ENCODE results near the gene OR10H1. TPM values are rescaled to one million over a fixed set of nuclear protein-coding genes. Genes with fewer than 3 reads are reported as not detected.
"Not testable (repeated sequence)": the region's sequence is repeated elsewhere in the genome, so short reads cannot be mapped to it uniquely, and the experiment has no call there.

The OR10H1 gene, protein sequence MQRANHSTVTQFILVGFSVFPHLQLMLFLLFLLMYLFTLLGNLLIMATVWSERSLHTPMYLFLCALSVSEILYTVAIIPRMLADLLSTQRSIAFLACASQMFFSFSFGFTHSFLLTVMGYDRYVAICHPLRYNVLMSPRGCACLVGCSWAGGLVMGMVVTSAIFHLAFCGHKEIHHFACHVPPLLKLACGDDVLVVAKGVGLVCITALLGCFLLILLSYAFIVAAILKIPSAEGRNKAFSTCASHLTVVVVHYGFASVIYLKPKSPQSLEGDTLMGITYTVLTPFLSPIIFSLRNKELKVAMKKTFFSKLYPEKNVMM
- total RNA-seq (not detected), polyA plus RNA-seq (ENCODE audit: insufficient read depth in 1 of 8, insufficient read length in 8 of 8, low replicate concordance in 1 of 8) (under 1 TPM in 5 of 8 donors, not detected in 3; 0.02 to 0.05 (median 0.04) TPM)
- long read RNA-seq, donor 1 = 0 reads
- long read RNA-seq, donor 2 = 0 reads
- long read RNA-seq, donor 3 = 0 reads
- long read RNA-seq, donor 4 = 0 reads
- long read RNA-seq, donor 5 = 0 reads
- long read RNA-seq, donor 6 = 0 reads
- long read RNA-seq, donor 7 = 0 reads
- long read RNA-seq, donor 8, partial matches to known transcripts = 0 of 1 reads
- long read RNA-seq, donor 8, other reads (novel, unspliced or antisense) = 0 of 1 reads
- long read RNA-seq, donor 9 = 0 reads
- long read RNA-seq, donor 10 = 0 reads
- long read RNA-seq, donor 11 = 0 reads

DNA sequence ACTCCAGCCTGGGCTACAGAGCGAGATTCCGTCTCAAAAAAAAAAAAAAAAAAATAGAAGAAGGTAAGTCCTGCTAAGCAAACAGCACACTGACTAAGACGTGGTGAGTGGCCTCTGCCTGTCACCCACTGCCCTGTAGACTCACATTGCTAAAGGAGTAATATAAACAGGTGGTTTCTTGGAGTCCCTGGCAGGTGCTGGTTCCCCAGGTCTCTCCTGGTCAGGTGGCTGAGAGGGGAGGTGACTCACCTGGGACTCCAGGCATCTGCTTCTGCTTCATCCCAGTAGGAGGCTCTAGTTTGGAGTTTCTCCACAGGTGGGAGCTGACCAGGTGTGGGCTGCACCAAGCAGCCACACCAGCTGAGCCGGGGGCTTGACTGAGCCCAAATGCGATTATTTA, at the start of gene OR10H1:
OR10H1 (minus strand) TSS at position 359 of the 400 bp plus-strand sequence. CDS start 7,627 bp downstream, outside the sequence.
- Histone ChIP-seq H3K4me3 (ENCODE audit: low read length) (no peak within 1 kb of the TSS), H3K36me3 (ENCODE audit: control insufficient read depth, insufficient read depth, low read length) (no peaks in the 10 kb centered on the region), H3K4me1 (ENCODE audit: control insufficient read depth, insufficient read depth, low read length) (no peaks in the 10 kb centered on the region), H3K27me3 (ENCODE audit: control insufficient read depth, insufficient read depth, low read length) (no peaks in the 10 kb centered on the region), H3K27ac (ENCODE audit: low read length) (no peak within 1 kb of the TSS), H3K9me3 (replicated peaks; ENCODE audit: control insufficient read depth, low read depth, low read length) (no peaks in the 10 kb centered on the region)
- WGBS (ENCODE audit: insufficient coverage) = 60% methylated on average over 2 of the region's 5 CpGs
- no peak for DNase-seq

GRCh38 chr19:15864824-15865223, 49.4 kb upstream of the OR10H1 start:
- Histone ChIP-seq H3K4me3 (ENCODE audit: low read length) (no peak overlapping the region), H3K9me3 (replicated peaks; ENCODE audit: control insufficient read depth, low read depth, low read length) (no peaks in the 10 kb centered on the region), H3K27me3 (ENCODE audit: control insufficient read depth, insufficient read depth, low read length) (peaks cover 5% of the 10 kb centered on the region), H3K4me1 (ENCODE audit: control insufficient read depth, insufficient read depth, low read length) (no peaks in the 10 kb centered on the region), H3K27ac (ENCODE audit: low read length) (no peak overlapping the region), H3K36me3 (ENCODE audit: control insufficient read depth, insufficient read depth, low read length) (no peaks in the 10 kb centered on the region)
- peak; percentile 2 for DNase-seq
- 47% methylated on average over 4 of the region's 5 CpGs for WGBS (ENCODE audit: insufficient coverage)

DNA sequence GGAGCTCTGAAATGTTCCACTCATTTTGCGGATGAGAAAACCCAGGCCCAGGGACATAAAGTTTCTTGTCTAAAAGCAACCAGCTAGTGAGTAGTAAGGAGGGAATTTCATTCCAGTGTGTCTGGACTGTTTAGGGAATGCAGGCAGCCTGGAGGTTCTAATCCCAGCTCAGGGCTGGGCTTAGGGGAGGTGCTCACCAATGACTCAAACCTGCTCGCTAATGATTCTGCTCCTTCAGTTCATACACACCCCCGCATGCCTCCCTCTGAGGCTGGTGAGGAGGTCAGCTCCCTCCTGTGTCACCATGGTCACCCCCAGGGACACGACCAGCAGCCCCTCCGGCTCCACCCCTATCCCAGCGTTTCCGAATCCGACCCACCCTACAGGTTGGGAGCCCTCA, 47.8 kb upstream of the OR10H1 start:
- no peak for DNase-seq
- H3K27ac ChIP-seq (ENCODE audit: low read length) = no peak overlapping the region
- peaks cover 5% of the 10 kb centered on the region for H3K27me3 ChIP-seq (ENCODE audit: control insufficient read depth, insufficient read depth, low read length)
- H3K9me3 ChIP-seq (replicated peaks; ENCODE audit: control insufficient read depth, low read depth, low read length) = no peaks in the 10 kb centered on the region
- H3K36me3 ChIP-seq (ENCODE audit: control insufficient read depth, insufficient read depth, low read length) = no peaks in the 10 kb centered on the region
- H3K4me3 ChIP-seq (ENCODE audit: low read length) = no peak overlapping the region
- H3K4me1 ChIP-seq (ENCODE audit: control insufficient read depth, insufficient read depth, low read length) = no peaks in the 10 kb centered on the region
- WGBS (ENCODE audit: insufficient coverage) = 69% methylated on average over 4 of the region's 8 CpGs

DNA sequence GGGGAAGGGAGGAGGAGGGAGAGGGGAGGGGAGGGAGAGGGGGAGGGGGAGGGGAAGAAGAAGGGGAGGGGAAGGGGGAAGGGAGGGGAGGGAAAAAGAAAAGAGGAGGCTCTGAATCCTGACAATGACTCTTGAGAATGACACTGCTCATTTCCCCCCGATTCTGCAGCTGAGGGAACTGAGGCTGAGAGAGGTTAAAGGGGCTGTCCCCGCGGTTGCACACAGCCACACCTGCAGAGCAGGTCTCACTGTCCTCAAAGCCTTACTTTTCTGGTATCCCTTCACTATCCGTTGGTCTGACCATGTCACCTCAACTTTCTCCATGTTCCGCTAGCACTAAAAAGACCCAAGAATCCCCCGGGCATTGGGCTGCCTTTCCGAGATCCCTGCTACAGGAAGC, 47.0 kb upstream of the OR10H1 start:
- Histone ChIP-seq H3K4me3 (ENCODE audit: low read length) (no peak overlapping the region), H3K4me1 (ENCODE audit: control insufficient read depth, insufficient read depth, low read length) (no peaks in the 10 kb centered on the region), H3K36me3 (ENCODE audit: control insufficient read depth, insufficient read depth, low read length) (no peaks in the 10 kb centered on the region), H3K27ac (ENCODE audit: low read length) (no peak overlapping the region), H3K27me3 (ENCODE audit: control insufficient read depth, insufficient read depth, low read length) (peaks cover 5% of the 10 kb centered on the region), H3K9me3 (replicated peaks; ENCODE audit: control insufficient read depth, low read depth, low read length) (no peaks in the 10 kb centered on the region)
- 38% methylated on average over 7 of the region's 7 CpGs for WGBS (ENCODE audit: insufficient coverage)
- no peak for DNase-seq

DNA sequence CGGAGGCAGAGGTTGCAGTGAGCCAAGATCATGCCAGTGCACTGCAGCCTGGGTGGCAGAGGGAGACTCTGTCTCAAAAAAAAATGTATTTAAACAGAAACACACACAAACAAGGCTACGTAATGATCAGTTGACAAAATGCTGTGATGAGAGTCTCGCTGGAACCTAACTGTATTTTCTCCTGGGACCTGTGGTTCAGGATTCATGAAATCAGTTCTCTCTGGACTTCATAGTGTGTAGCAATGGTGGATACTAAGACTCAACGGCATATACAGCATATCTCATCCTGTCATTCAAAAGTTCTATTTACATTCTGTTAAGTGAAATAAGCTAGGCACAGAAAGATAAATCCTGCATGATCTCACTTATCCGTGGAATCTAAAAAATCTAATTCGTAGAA, 45.1 kb upstream of the OR10H1 start:
- Histone ChIP-seq H3K4me1 (ENCODE audit: control insufficient read depth, insufficient read depth, low read length) (no peaks in the 10 kb centered on the region), H3K36me3 (ENCODE audit: control insufficient read depth, insufficient read depth, low read length) (no peaks in the 10 kb centered on the region), H3K9me3 (replicated peaks; ENCODE audit: control insufficient read depth, low read depth, low read length) (no peaks in the 10 kb centered on the region), H3K27me3 (ENCODE audit: control insufficient read depth, insufficient read depth, low read length) (peaks cover 5% of the 10 kb centered on the region), H3K4me3 (ENCODE audit: low read length) (no peak overlapping the region), H3K27ac (ENCODE audit: low read length) (no peak overlapping the region)
- DNase-seq = no peak
- WGBS (ENCODE audit: insufficient coverage) = 93% methylated on average over 2 of the region's 6 CpGs

GRCh38 chr19:15859187-15859586, 43.7 kb upstream of the OR10H1 start:
- H3K27me3 ChIP-seq (ENCODE audit: control insufficient read depth, insufficient read depth, low read length) = peaks cover 5% of the 10 kb centered on the region
- no peaks in the 10 kb centered on the region for H3K36me3 ChIP-seq (ENCODE audit: control insufficient read depth, insufficient read depth, low read length)
- no peak overlapping the region for H3K4me3 ChIP-seq (ENCODE audit: low read length)

DNA sequence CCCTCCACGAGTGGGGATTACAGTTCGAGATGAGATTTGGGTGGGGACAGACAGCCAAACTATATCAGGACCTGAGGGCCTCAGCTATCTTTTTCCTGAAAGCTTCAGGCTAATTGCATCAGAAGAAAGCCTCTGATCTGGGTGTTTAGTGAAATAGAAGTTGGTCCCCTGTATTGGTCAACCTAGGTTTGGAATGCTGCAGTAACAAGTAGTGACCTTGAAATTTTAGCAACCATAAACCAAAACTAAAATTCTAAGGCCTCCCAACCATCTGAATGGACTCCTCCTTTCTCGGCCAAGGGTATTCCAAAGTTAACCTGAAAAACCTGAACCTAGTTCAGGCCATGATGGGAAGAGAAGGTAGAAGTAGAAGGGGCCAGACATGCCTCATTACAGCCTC, 34.9 kb upstream of the OR10H1 start:
- Histone ChIP-seq H3K27me3 (ENCODE audit: control insufficient read depth, insufficient read depth, low read length) (no peaks in the 10 kb centered on the region), H3K36me3 (ENCODE audit: control insufficient read depth, insufficient read depth, low read length) (no peaks in the 10 kb centered on the region), H3K4me1 (ENCODE audit: control insufficient read depth, insufficient read depth, low read length) (no peaks in the 10 kb centered on the region), H3K4me3 (ENCODE audit: low read length) (no peak overlapping the region), H3K27ac (ENCODE audit: low read length) (no peak overlapping the region), H3K9me3 (replicated peaks; ENCODE audit: control insufficient read depth, low read depth, low read length) (no peaks in the 10 kb centered on the region)
- WGBS (ENCODE audit: insufficient coverage) = no CpG with 5 or more reads among the region's 3 CpGs
- DNase-seq = no peak

More at GRCh38 chr19:15859187-15859586, 43.7 kb upstream of the OR10H1 start:
- no peaks in the 10 kb centered on the region for H3K9me3 ChIP-seq (replicated peaks; ENCODE audit: control insufficient read depth, low read depth, low read length)
- H3K27ac ChIP-seq (ENCODE audit: low read length) = no peak overlapping the region
- no peak for DNase-seq
- WGBS (ENCODE audit: insufficient coverage) = 82% methylated on average over 4 of the region's 6 CpGs
- no peaks in the 10 kb centered on the region for H3K4me1 ChIP-seq (ENCODE audit: control insufficient read depth, insufficient read depth, low read length)

DNA sequence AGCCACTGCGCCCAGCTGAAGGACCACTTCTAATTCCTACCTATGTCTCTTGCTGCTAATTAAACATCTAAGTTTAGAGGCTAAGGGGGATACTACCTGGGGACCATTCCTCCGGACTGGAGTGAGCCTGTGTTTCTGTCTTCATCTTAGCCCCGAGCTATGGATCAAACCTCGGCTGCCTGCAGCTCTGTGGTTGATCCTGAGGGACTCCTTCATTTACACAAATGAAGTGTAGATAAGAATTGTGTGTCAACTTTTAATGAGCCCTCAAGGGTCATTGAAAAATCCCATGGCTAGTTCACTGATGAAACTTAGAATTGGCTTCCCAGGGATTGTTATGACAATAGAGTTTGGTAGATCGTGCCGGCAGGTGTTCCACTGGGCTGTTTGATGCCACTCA, 31.5 kb upstream of the OR10H1 start:
- Histone ChIP-seq H3K4me1 (ENCODE audit: control insufficient read depth, insufficient read depth, low read length) (no peaks in the 10 kb centered on the region), H3K36me3 (ENCODE audit: control insufficient read depth, insufficient read depth, low read length) (no peaks in the 10 kb centered on the region), H3K27me3 (ENCODE audit: control insufficient read depth, insufficient read depth, low read length) (no peaks in the 10 kb centered on the region), H3K9me3 (replicated peaks; ENCODE audit: control insufficient read depth, low read depth, low read length) (no peaks in the 10 kb centered on the region), H3K27ac (ENCODE audit: low read length) (no peak overlapping the region), H3K4me3 (ENCODE audit: low read length) (no peak overlapping the region)
- no peak for DNase-seq
- 89% methylated on average over 3 of the region's 6 CpGs for WGBS (ENCODE audit: insufficient coverage)

GRCh38 chr19:15843894-15844222, 28.4 kb upstream of the OR10H1 start:
- DNase-seq = not testable (repeated sequence)

GRCh38 chr19:15843203-15843893, 27.9 kb upstream of the OR10H1 start:
- Histone ChIP-seq H3K27me3 (ENCODE audit: control insufficient read depth, insufficient read depth, low read length) (no peaks in the 10 kb centered on the region), H3K36me3 (ENCODE audit: control insufficient read depth, insufficient read depth, low read length) (no peaks in the 10 kb centered on the region), H3K4me1 (ENCODE audit: control insufficient read depth, insufficient read depth, low read length) (no peaks in the 10 kb centered on the region), H3K27ac (ENCODE audit: low read length) (no peak overlapping the region), H3K9me3 (replicated peaks; ENCODE audit: control insufficient read depth, low read depth, low read length) (no peaks in the 10 kb centered on the region), H3K4me3 (ENCODE audit: low read length) (no peak overlapping the region)
- no CpG with 5 or more reads among the region's 5 CpGs for WGBS (ENCODE audit: insufficient coverage)
- no peak for DNase-seq

More at GRCh38 chr19:15843894-15844222, 28.4 kb upstream of the OR10H1 start:
- H3K4me1 ChIP-seq (ENCODE audit: control insufficient read depth, insufficient read depth, low read length); H3K36me3 ChIP-seq (ENCODE audit: control insufficient read depth, insufficient read depth, low read length); H3K4me3 ChIP-seq (ENCODE audit: low read length); H3K27ac ChIP-seq (ENCODE audit: low read length); H3K27me3 ChIP-seq (ENCODE audit: control insufficient read depth, insufficient read depth, low read length); H3K9me3 ChIP-seq (replicated peaks; ENCODE audit: control insufficient read depth, low read depth, low read length): not testable (repeated sequence)
- WGBS (ENCODE audit: insufficient coverage) = no CpG with 5 or more reads among the region's 8 CpGs
